IPS-15b (cell line): ENCODE data around the gene ITGA4.

ENCODE experiments used
- H3K27me3 ChIP-seq: one replicate; pipeline ENCODE4 v1.6.1; 2013; ENCODE audit warnings: low read length; ENCODE audit not compliant: control insufficient read depth, insufficient read depth
- H3K36me3 ChIP-seq: one replicate; pipeline ENCODE4 v1.6.1; 2013; ENCODE audit warnings: low read length; ENCODE audit not compliant: control insufficient read depth, insufficient read depth
- H3K4me1 ChIP-seq: one replicate; pipeline ENCODE4 v1.6.1; 2013; ENCODE audit warnings: mild to moderate bottlenecking, low read length; ENCODE audit not compliant: control insufficient read depth, insufficient read depth
- H3K4me3 ChIP-seq: one replicate; pipeline ENCODE4 v1.5.1; 2013; ENCODE audit warnings: low read depth, low read length
- H3K9ac ChIP-seq: one replicate; pipeline ENCODE4 v1.6.1; 2013; ENCODE audit warnings: low read depth, mild to moderate bottlenecking, low read length
- H3K9me3 ChIP-seq: one replicate; pipeline ENCODE4 v1.6.1; 2013; ENCODE audit warnings: mild to moderate bottlenecking, low read length; ENCODE audit not compliant: control insufficient read depth, insufficient read depth

The ITGA4 gene

GRCh38 chr2:181526014-181526413, 68.8 kb downstream of the ITGA4 start:
- H3K9ac ChIP-seq: no peak overlapping the region
- H3K9me3 ChIP-seq: no peaks in the 10 kb centered on the region
- no peak overlapping the region for H3K4me3 ChIP-seq
- H3K27me3 ChIP-seq: no peaks in the 10 kb centered on the region
- H3K36me3 ChIP-seq: no peaks in the 10 kb centered on the region
- H3K4me1 ChIP-seq: no peaks in the 10 kb centered on the region

- no peak overlapping the region for H3K9ac ChIP-seq
- no peaks in the 10 kb centered on the region for H3K9me3 ChIP-seq
- no peaks in the 10 kb centered on the region for H3K27me3 ChIP-seq
- H3K36me3 ChIP-seq: no peaks in the 10 kb centered on the region
- H3K4me1 ChIP-seq: no peaks in the 10 kb centered on the region
- no peak overlapping the region for H3K4me3 ChIP-seq
Measured at GRCh38 chr2:181527058-181527457, 69.9 kb downstream of the ITGA4 start.

GRCh38 chr2:181528441-181528840, 71.3 kb downstream of the ITGA4 start:
- H3K9me3 ChIP-seq: no peaks in the 10 kb centered on the region
- no peaks in the 10 kb centered on the region for H3K4me1 ChIP-seq
- H3K4me3 ChIP-seq: no peak overlapping the region
- no peaks in the 10 kb centered on the region for H3K27me3 ChIP-seq
- no peak overlapping the region for H3K9ac ChIP-seq
- H3K36me3 ChIP-seq: no peaks in the 10 kb centered on the region

- Histone ChIP-seq H3K4me1 (no peaks in the 10 kb centered on the region), H3K4me3 (no peak overlapping the region), H3K36me3 (no peaks in the 10 kb centered on the region), H3K9ac (no peak overlapping the region), H3K27me3 (no peaks in the 10 kb centered on the region), H3K9me3 (no peaks in the 10 kb centered on the region)
Measured at GRCh38 chr2:181536730-181537129, 79.5 kb downstream of the ITGA4 start.

GRCh38 chr2:181540421-181540820, 83.2 kb downstream of the ITGA4 start:
- Histone ChIP-seq H3K9ac (no peak overlapping the region), H3K36me3 (no peaks in the 10 kb centered on the region), H3K4me1 (no peaks in the 10 kb centered on the region), H3K27me3 (no peaks in the 10 kb centered on the region), H3K9me3 (no peaks in the 10 kb centered on the region), H3K4me3 (no peak overlapping the region)

GRCh38 chr2:181542170-181542569, 85.0 kb downstream of the ITGA4 start:
- Histone ChIP-seq H3K27me3 (no peaks in the 10 kb centered on the region), H3K9ac (no peak overlapping the region), H3K4me1 (no peaks in the 10 kb centered on the region), H3K9me3 (no peaks in the 10 kb centered on the region), H3K4me3 (no peak overlapping the region), H3K36me3 (no peaks in the 10 kb centered on the region)

- H3K9ac ChIP-seq: no peak overlapping the region
- H3K4me3 ChIP-seq: no peak overlapping the region
- H3K4me1 ChIP-seq: peaks cover 2% of the 10 kb centered on the region
- H3K27me3 ChIP-seq: no peaks in the 10 kb centered on the region
- H3K36me3 ChIP-seq: no peaks in the 10 kb centered on the region
- H3K9me3 ChIP-seq: no peaks in the 10 kb centered on the region
Measured at GRCh38 chr2:181546086-181546485, 88.9 kb downstream of the ITGA4 start.

- Histone ChIP-seq H3K27me3 (no peaks in the 10 kb centered on the region), H3K9ac (no peak overlapping the region), H3K4me1 (peaks cover 2% of the 10 kb centered on the region), H3K36me3 (no peaks in the 10 kb centered on the region), H3K4me3 (no peak overlapping the region), H3K9me3 (no peaks in the 10 kb centered on the region)
Measured at GRCh38 chr2:181552808-181553207, 95.6 kb downstream of the ITGA4 start.

- Histone ChIP-seq H3K9me3 (no peaks in the 10 kb centered on the region), H3K4me1 (peaks cover 2% of the 10 kb centered on the region), H3K27me3 (no peaks in the 10 kb centered on the region), H3K4me3 (no peak overlapping the region), H3K36me3 (no peaks in the 10 kb centered on the region), H3K9ac (no peak overlapping the region)
Measured at GRCh38 chr2:181553244-181553643, 96.1 kb downstream of the ITGA4 start.

GRCh38 chr2:181554061-181554830, 97.1 kb downstream of the ITGA4 start:
- no peak overlapping the region for H3K9ac ChIP-seq
- H3K4me1 ChIP-seq: peaks cover 2% of the 10 kb centered on the region
- H3K36me3 ChIP-seq: no peaks in the 10 kb centered on the region
- no peak overlapping the region for H3K4me3 ChIP-seq
- H3K27me3 ChIP-seq: no peaks in the 10 kb centered on the region
- H3K9me3 ChIP-seq: no peaks in the 10 kb centered on the region

- no peaks in the 10 kb centered on the region for H3K36me3 ChIP-seq
- H3K9me3 ChIP-seq: no peaks in the 10 kb centered on the region
- H3K9ac ChIP-seq: no peak overlapping the region
- H3K4me3 ChIP-seq: no peak overlapping the region
- H3K27me3 ChIP-seq: no peaks in the 10 kb centered on the region
- no peaks in the 10 kb centered on the region for H3K4me1 ChIP-seq
Measured at GRCh38 chr2:181558371-181558770, 101.2 kb downstream of the ITGA4 start.

- Histone ChIP-seq H3K36me3 (no peaks in the 10 kb centered on the region), H3K4me1 (no peaks in the 10 kb centered on the region), H3K9me3 (no peaks in the 10 kb centered on the region), H3K9ac (no peak overlapping the region), H3K4me3 (no peak overlapping the region), H3K27me3 (no peaks in the 10 kb centered on the region)
Measured at GRCh38 chr2:181563101-181563692, 106.0 kb downstream of the ITGA4 start.
